SK-N-SH (cell line): Measurements from ENCODE around the gene AKAP8. TPM values are rescaled to one million over a fixed set of nuclear protein-coding genes. Genes with fewer than 3 reads are reported as not detected.

Source experiments
- CTCF ChIA-PET: fragments of 300-600, 350-600 bp; formaldehyde crosslinking; extraction: SDS; loops from one replicate; lab custom pipeline; 2021; lab: Yijun Ruan, JAX
- POLR2A ChIA-PET: fragments of 350-600 bp; sonication (Branson Sonifier 250); formaldehyde crosslinking; extraction: SDS; loops from one replicate; lab custom pipeline; 2020; ENCODE audit warnings: antibody characterized with exemption, inconsistent platforms; lab: Yijun Ruan, JAX
- DNase-seq: peaks from one replicate; pipeline ENCODE4 v3.0.0; 2012
- H2AFZ ChIP-seq: fragments of 200-600 bp; sonication (generic); 2 replicates; pipeline ENCODE4 v1.8.1; 2016; ENCODE audit warnings: antibody characterized with exemption, mild to moderate bottlenecking, low read depth
- H3F3A ChIP-seq: fragments of 200-600 bp; sonication (generic); replicated peaks from 2 replicates; pipeline ENCODE3; 2016; ENCODE audit warnings: antibody characterized with exemption, mild to moderate bottlenecking; ENCODE audit not compliant: insufficient read depth
- H3K27ac ChIP-seq, 2 experiments: fragments of 200-500 bp in 1 of 2; fragments of 200-600 bp in 1 of 2; sonication (Bioruptor generic) in 1 of 2; sonication (generic), shearing (Covaris generic) in 1 of 2; 2 replicates each; pipeline versions ENCODE4 v1.5.1 to v1.6.1; 2014 to 2016; ENCODE audit warnings: low read depth in 2 of 2, inconsistent platforms in 1 of 2, low read length in 1 of 2, mild to moderate bottlenecking in 1 of 2, mixed read lengths in 1 of 2
- H3K27me3 ChIP-seq: fragments of 200-600 bp; sonication (generic), shearing (Covaris generic); 2 replicates; pipeline ENCODE4 v1.6.1; 2016; ENCODE audit warnings: mixed run types; ENCODE audit not compliant: insufficient read depth
- H3K36me3 ChIP-seq, 2 experiments: fragments of 200-500 bp in 1 of 2; fragments of 200-600 bp in 1 of 2; sonication (Bioruptor generic) in 1 of 2; sonication (generic) in 1 of 2; replicated peaks in 1 of 2; 2 replicates each; pipeline versions ENCODE3 to v1.5.1; 2014 to 2016; ENCODE audit warnings: low read length in 1 of 2, mild to moderate bottlenecking in 1 of 2; ENCODE audit not compliant: insufficient read depth in 2 of 2, control insufficient read depth in 1 of 2
- H3K4me1 ChIP-seq, 2 experiments: fragments of 200-500 bp in 1 of 2; fragments of 200-600 bp in 1 of 2; sonication (Bioruptor generic) in 1 of 2; sonication (generic), shearing (Covaris generic) in 1 of 2; 2 replicates each; pipeline versions ENCODE4 v1.5.1 to v1.6.1; 2014 to 2016; ENCODE audit warnings: low read depth in 1 of 2, low read length in 1 of 2, mixed run types in 1 of 2; ENCODE audit not compliant: insufficient read depth in 2 of 2, control insufficient read depth in 1 of 2
- H3K4me2 ChIP-seq: fragments of 200-600 bp; sonication (generic), shearing (Covaris generic); 2 replicates; pipeline ENCODE4 v1.6.1; 2017; ENCODE audit warnings: mixed run types
- H3K4me3 ChIP-seq, 2 experiments: fragments of 200-500 bp in 1 of 2; fragments of 200-600 bp in 1 of 2; sonication (Bioruptor generic) in 1 of 2; sonication (generic), shearing (Covaris generic) in 1 of 2; 2 replicates each; pipeline versions ENCODE4 v1.5.1 to v1.8.1; 2014 to 2016; ENCODE audit warnings: low read depth in 2 of 2, inconsistent platforms in 1 of 2, low read length in 1 of 2, mild to moderate bottlenecking in 1 of 2, mixed read lengths in 1 of 2, moderate library complexity in 1 of 2
- H3K79me2 ChIP-seq: fragments of 200-600 bp; sonication (generic); 2 replicates; pipeline ENCODE4 v1.8.1; 2017; ENCODE audit warnings: mild to moderate bottlenecking; ENCODE audit not compliant: insufficient read depth
- H3K9ac ChIP-seq: fragments of 200-600 bp; sonication (generic); 2 replicates; pipeline ENCODE4 v1.6.1; 2017; ENCODE audit warnings: mixed run types
- H3K9me2 ChIP-seq: fragments of 200-600 bp; sonication (generic); 2 replicates; pipeline ENCODE4 v1.6.1; 2017; ENCODE audit warnings: mixed run types
- H3K9me3 ChIP-seq: fragments of 200-600 bp; sonication (generic); 2 replicates; pipeline ENCODE4 v1.6.1; 2017; ENCODE audit warnings: mixed run types, mild to moderate bottlenecking, moderate library complexity
- H4K20me1 ChIP-seq: fragments of 200-600 bp; sonication (generic); 2 replicates; pipeline ENCODE4 v1.6.1; 2017; ENCODE audit warnings: mild to moderate bottlenecking, mixed run types; ENCODE audit not compliant: insufficient read depth
- CHD2 ChIP-seq: fragments of 150-350 bp; IDR thresholded peaks from 2 replicates; pipeline ENCODE4 v1.6.1; 2018; ENCODE audit warnings: low read length; ENCODE audit not compliant: partially characterized antibody
- CTCF ChIP-seq: fragments of 200-600 bp; sonication (generic); IDR thresholded peaks from 2 replicates; pipeline ENCODE4 v1.6.1; 2017; ENCODE audit warnings: antibody characterized with exemption, mild to moderate bottlenecking, moderate library complexity
- ELF1 ChIP-seq: IDR thresholded peaks from 2 replicates; pipeline ENCODE4 v1.4.0; 2012
- EP300 ChIP-seq, 2 experiments: IDR thresholded peaks; 2 replicates each; pipeline versions ENCODE4 v1.4.0 to v1.6.1; 2012; ENCODE audit warnings: borderline replicate concordance in 1 of 2, low read depth in 1 of 2, low read length in 1 of 2
- EZH2phosphoT487 ChIP-seq: fragments of 200-600 bp; sonication (generic); IDR thresholded peaks from 2 replicates; pipeline ENCODE4 v1.6.1; 2017; ENCODE audit warnings: low read depth, mixed run types, mild to moderate bottlenecking, antibody characterized with exemption, moderate library complexity, borderline replicate concordance
- FOSL2 ChIP-seq: IDR thresholded peaks from 2 replicates; pipeline ENCODE4 v1.4.0; 2012; ENCODE audit warnings: low read depth, mild to moderate bottlenecking, moderate library complexity, borderline replicate concordance
- GABPA ChIP-seq: IDR thresholded peaks from 2 replicates; pipeline ENCODE4 v1.4.0; 2012; ENCODE audit warnings: low read depth, mild to moderate bottlenecking
- GATA2 ChIP-seq: sonication (generic); formaldehyde crosslinking; IDR thresholded peaks from 2 replicates; pipeline ENCODE4 v1.5.0; 2020; ENCODE audit warnings: mild to moderate bottlenecking, missing genetic modification reagents
- NFIC ChIP-seq: IDR thresholded peaks from 2 replicates; pipeline ENCODE4 v1.4.0; 2012; ENCODE audit warnings: borderline replicate concordance
- NRF1 ChIP-seq: IDR thresholded peaks from 2 replicates; pipeline ENCODE4 v1.6.1; 2012; ENCODE audit warnings: low read depth, mild to moderate bottlenecking, low read length
- PBX3 ChIP-seq: IDR thresholded peaks from 2 replicates; pipeline ENCODE4; 2012
- RFX5 ChIP-seq: IDR thresholded peaks from 2 replicates; pipeline ENCODE4 v1.6.1; 2012; ENCODE audit warnings: mild to moderate bottlenecking, improper control_type of control experiment, low read length
- RXRA ChIP-seq: IDR thresholded peaks from 2 replicates; pipeline ENCODE4 v1.4.0; 2012; ENCODE audit warnings: low read depth, mild to moderate bottlenecking, borderline replicate concordance
- USF1 ChIP-seq: IDR thresholded peaks from 2 replicates; pipeline ENCODE4 v1.4.0; 2012; ENCODE audit warnings: low read depth, borderline replicate concordance
- YY1 ChIP-seq: IDR thresholded peaks from 2 replicates; pipeline ENCODE4 v1.4.0; 2012; ENCODE audit warnings: low read depth, mild to moderate bottlenecking
- whole genome bisulfite sequencing: methylation state at CpG from one replicate; pipeline ENCODE4 v1.1.6; 2017; ENCODE audit warnings: low lambda C conversion rate; 5-methylcytosine and 5-hydroxymethylcytosine counted together
- polyA plus RNA-seq, 3 experiments: library from polyadenylated mRNA; depleted of rRNA; stranded (reverse); fragments of >200 nt; gene quantifications; 2 replicates each; pipeline ENCODE4 v1.2.3, GENCODE V29; 2012

The AKAP8 gene
- polyA plus RNA-seq, 1 of the 3 experiments (the other 2 are of a cell fraction), result 17.2 TPM

- no peak for DNase-seq
- Histone ChIP-seq H3K9ac (no peak overlapping the region), H3K36me3 (peaks cover 8 to 22% of the 10 kb centered on the region in 2 experiments), H3K4me2 (no peak overlapping the region), H3K9me3 (no peaks in the 10 kb centered on the region), H3F3A (peaks cover 24% of the 10 kb centered on the region), H3K27ac (peak overlapping the region; percentile 24 to 26; a peak in 1 of 4 replicates), H3K4me3 (no peak overlapping the region), H3K79me2 (peaks cover 39% of the 10 kb centered on the region), H2AFZ (no peak overlapping the region), H3K4me1 (peaks cover 6 to 19% of the 10 kb centered on the region in 2 experiments; a peak in 3 of 4 replicates), H4K20me1 (peaks cover 18% of the 10 kb centered on the region), H3K9me2 (no peaks in the 10 kb centered on the region)
- WGBS, result 91% methylated on average over 6 of the region's 6 CpGs
- POLR2A ChIA-PET, result no interaction called here
- CTCF ChIA-PET, result no interaction called here
- TF ChIP-seq USF1, result no peak
- no peak for TF ChIP-seq CTCF
- TF ChIP-seq RXRA, result no peak
- TF ChIP-seq RFX5, result no peak
- TF ChIP-seq GATA2, result no peak
- no peak for TF ChIP-seq FOSL2
- no peak for TF ChIP-seq NFIC
- no peak for TF ChIP-seq YY1
- TF ChIP-seq, all 33 proteins: peak for 0
- H3K27me3 ChIP-seq, result no peaks in the 10 kb centered on the region
Measured at GRCh38 chr19:15381864-15382263, 2.3 kb upstream of the AKAP8 start.

GRCh38 chr19:15381429-15381828 is 1.8 kb upstream of the AKAP8 start:
- Histone ChIP-seq H3K9ac (no peak overlapping the region), H3K9me2 (no peaks in the 10 kb centered on the region), H3F3A (peaks cover 24% of the 10 kb centered on the region), H2AFZ (no peak overlapping the region), H3K4me3 (no peak overlapping the region), H3K36me3 (peaks cover 5 to 17% of the 10 kb centered on the region in 2 experiments), H3K9me3 (no peaks in the 10 kb centered on the region), H3K27ac (peak overlapping the region; percentile 24 to 71; a peak in 1 of 4 replicates), H3K4me2 (no peak overlapping the region), H3K79me2 (peaks cover 40% of the 10 kb centered on the region), H4K20me1 (peaks cover 22% of the 10 kb centered on the region), H3K4me1 (peaks cover 9 to 22% of the 10 kb centered on the region in 2 experiments; a peak in 3 of 4 replicates), H3K27me3 (no peaks in the 10 kb centered on the region)
- 88% methylated on average over 2 of the region's 2 CpGs for WGBS
- no peak for TF ChIP-seq NRF1
- TF ChIP-seq GABPA, result no peak
- TF ChIP-seq CHD2, result no peak
- no peak for TF ChIP-seq EZH2phosphoT487
- no peak for TF ChIP-seq YY1
- no peak for TF ChIP-seq ELF1
- no peak for TF ChIP-seq EP300 (IDR thresholded peaks at IDR 0.05; ENCODE audit: borderline replicate concordance in 1 of 2, low read depth in 1 of 2, low read length in 1 of 2)
- no peak for TF ChIP-seq PBX3
- TF ChIP-seq CTCF, result no peak
- POLR2A ChIA-PET, result no interaction called here
- CTCF ChIA-PET, result no interaction called here
- no peak for DNase-seq
